Caco-2 (cell line): ENCODE results near the gene EVC2. TPM values are rescaled to one million over a fixed set of nuclear protein-coding genes. Genes with fewer than 3 reads are reported as not detected.

Source experiments
- BruUV-seq: library from RNA; stranded (reverse); fragments of 400-500 nt; replicated peaks from 2 replicates; lab custom pipeline; 2021; lab: Mats Ljungman, UMichigan
- CTCF ChIA-PET: fragments of 300-600 bp; sonication (Branson Sonifier 250); formaldehyde crosslinking; loops from one replicate; lab custom pipeline; 2022; ENCODE audit warnings: antibody characterized with exemption; lab: Charles Lee
- POLR2A ChIA-PET: fragments of 300-600 bp; sonication (Branson Sonifier 250); formaldehyde crosslinking; loops from one replicate; lab custom pipeline; 2022; ENCODE audit warnings: antibody characterized with exemption; lab: Charles Lee
- DNase-seq, 2 experiments: peaks; one replicate each; pipeline versions ENCODE4 v3.0.0 to v3.0.0-alpha.2; 2020 to 2022
- H3K27me3 ChIP-seq: replicated peaks from 2 replicates; pipeline ENCODE4 v1.6.0; 2011; ENCODE audit warnings: low read length; ENCODE audit not compliant: control insufficient read depth, insufficient read depth
- H3K36me3 ChIP-seq: 2 replicates; pipeline ENCODE4 v1.5.1; 2011; ENCODE audit warnings: low read length; ENCODE audit not compliant: control insufficient read depth, insufficient read depth
- H3K4me1 ChIP-seq: fragments of 250-450 bp; sonication (Bioruptor Pico); 2 replicates; pipeline ENCODE4 v1.5.1; 2020; ENCODE audit warnings: mild to moderate bottlenecking
- H3K4me3 ChIP-seq: 2 replicates; pipeline ENCODE4 v1.5.1; 2011; ENCODE audit warnings: low read depth, mild to moderate bottlenecking, control low read depth, low read length
- H3K9me3 ChIP-seq: fragments of 250-450 bp; sonication (Bioruptor Pico); 2 replicates; pipeline ENCODE4 v1.5.1; 2020; ENCODE audit warnings: mild to moderate bottlenecking, moderate library complexity
- H3K27ac Mint-ChIP-seq: one replicate; pipeline ENCODE4 v1.8.0; 2022; ENCODE audit warnings: mixed read lengths; ENCODE audit not compliant: unreplicated experiment
- H3K27me3 Mint-ChIP-seq: one replicate; pipeline ENCODE4 v1.8.0; 2022; ENCODE audit warnings: mixed read lengths; ENCODE audit not compliant: insufficient read depth, unreplicated experiment
- H3K36me3 Mint-ChIP-seq: one replicate; pipeline ENCODE4 v1.8.0; 2022; ENCODE audit warnings: mild to moderate bottlenecking, mixed read lengths; ENCODE audit not compliant: insufficient read depth, unreplicated experiment
- H3K4me1 Mint-ChIP-seq: one replicate; pipeline ENCODE4 v1.8.0; 2022; ENCODE audit warnings: low read depth, mixed read lengths; ENCODE audit not compliant: unreplicated experiment
- H3K4me3 Mint-ChIP-seq: one replicate; pipeline ENCODE4 v1.8.0; 2022; ENCODE audit warnings: mild to moderate bottlenecking, moderate library complexity, mixed read lengths; ENCODE audit not compliant: unreplicated experiment
- H3K9me3 Mint-ChIP-seq: one replicate; pipeline ENCODE4 v1.8.0; 2022; ENCODE audit warnings: mixed read lengths; ENCODE audit not compliant: unreplicated experiment
- intact Hi-C: fragments of 100-400 bp; cut with micrococcal nuclease; formaldehyde crosslinking; loops from one replicate; pipeline ENCODE4 v1.10.0; 2022; ENCODE audit not compliant: unreplicated experiment
- total RNA-seq: library from RNA; stranded (reverse); gene quantifications from 2 replicates; pipeline ENCODE4 v1.2.3, GENCODE V29; 2022
- TF ChIP-seq, protein P1 (sequence below), 2 experiments: fragments of 200-600 bp in 1 of 2; IDR thresholded peaks; 1 replicate in 1 of 2; 2 replicates in 1 of 2; pipeline versions ENCODE4 v1.5.1 to v1.8.0; 2011 to 2022; ENCODE audit warnings: antibody characterized with exemption in 1 of 2, control low read depth in 1 of 2, inconsistent platforms in 1 of 2, low read depth in 1 of 2, low read length in 1 of 2, mild to moderate bottlenecking in 1 of 2, moderate library complexity in 1 of 2; ENCODE audit not compliant: insufficient read depth in 1 of 2, severe bottlenecking in 1 of 2, unreplicated experiment in 1 of 2

The EVC2 gene
- total RNA-seq, 1 experiment from 2014 or later: not detected

DNA sequence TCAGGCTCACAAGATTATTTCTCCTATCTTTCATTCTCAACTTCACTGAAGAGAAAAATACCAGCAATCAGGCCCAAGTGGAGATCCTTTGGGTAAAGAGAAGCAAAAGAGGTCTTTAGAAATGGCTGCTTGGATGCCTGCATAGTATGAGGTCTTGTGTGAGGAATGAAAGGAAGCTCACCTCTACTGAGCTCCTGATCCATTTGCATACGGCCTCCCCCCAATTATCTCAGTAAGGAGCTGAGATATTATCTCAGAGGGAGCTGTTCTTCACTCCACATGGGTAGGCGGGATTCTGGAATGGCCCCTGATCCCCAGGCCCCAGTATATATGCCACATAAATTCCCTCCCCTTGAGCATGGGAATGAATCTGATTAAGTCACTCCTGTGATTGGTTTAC lies 75.8 kb downstream of the EVC2 start:
- H3K27me3 Mint-ChIP-seq: no peaks in the 10 kb centered on the region

DNA sequence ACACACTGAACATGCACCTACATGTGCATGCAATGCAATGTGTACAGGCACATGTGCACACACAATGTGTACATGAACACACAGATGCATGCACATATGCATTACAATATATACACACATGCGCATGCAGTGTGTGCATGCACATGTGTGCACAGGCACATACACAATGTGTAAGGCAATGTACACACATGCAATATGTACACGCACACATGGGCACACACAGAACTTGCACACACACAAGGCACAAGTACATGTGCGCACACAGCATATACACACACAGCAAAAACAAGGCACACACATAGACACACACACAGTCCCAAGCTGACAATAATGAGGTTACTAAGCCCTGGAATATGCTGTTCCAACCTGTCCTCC lies 76.3 kb downstream of the EVC2 start:
- H3K36me3 ChIP-seq: no peaks in the 10 kb centered on the region

More for the DNA sequence above, 75.8 kb downstream of the EVC2 start:
- BruUV-seq: no TSS peak
- Histone ChIP-seq H3K4me3 (no peak overlapping the region), H3K27me3 (no peaks in the 10 kb centered on the region), H3K9me3 (no peaks in the 10 kb centered on the region), H3K36me3 (no peaks in the 10 kb centered on the region), H3K4me1 (no peaks in the 10 kb centered on the region)
- no peak for DNase-seq
- POLR2A ChIA-PET: no interaction called here
- TF ChIP-seq, protein P1, sequence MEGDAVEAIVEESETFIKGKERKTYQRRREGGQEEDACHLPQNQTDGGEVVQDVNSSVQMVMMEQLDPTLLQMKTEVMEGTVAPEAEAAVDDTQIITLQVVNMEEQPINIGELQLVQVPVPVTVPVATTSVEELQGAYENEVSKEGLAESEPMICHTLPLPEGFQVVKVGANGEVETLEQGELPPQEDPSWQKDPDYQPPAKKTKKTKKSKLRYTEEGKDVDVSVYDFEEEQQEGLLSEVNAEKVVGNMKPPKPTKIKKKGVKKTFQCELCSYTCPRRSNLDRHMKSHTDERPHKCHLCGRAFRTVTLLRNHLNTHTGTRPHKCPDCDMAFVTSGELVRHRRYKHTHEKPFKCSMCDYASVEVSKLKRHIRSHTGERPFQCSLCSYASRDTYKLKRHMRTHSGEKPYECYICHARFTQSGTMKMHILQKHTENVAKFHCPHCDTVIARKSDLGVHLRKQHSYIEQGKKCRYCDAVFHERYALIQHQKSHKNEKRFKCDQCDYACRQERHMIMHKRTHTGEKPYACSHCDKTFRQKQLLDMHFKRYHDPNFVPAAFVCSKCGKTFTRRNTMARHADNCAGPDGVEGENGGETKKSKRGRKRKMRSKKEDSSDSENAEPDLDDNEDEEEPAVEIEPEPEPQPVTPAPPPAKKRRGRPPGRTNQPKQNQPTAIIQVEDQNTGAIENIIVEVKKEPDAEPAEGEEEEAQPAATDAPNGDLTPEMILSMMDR (IDR thresholded peaks at IDR 0.05; ENCODE audit: insufficient read depth in 1 of 2, low read depth in 1 of 2, low read length in 1 of 2, severe bottlenecking in 1 of 2, unreplicated experiment in 1 of 2): no peak
- Mint-ChIP-seq H3K36me3 (no peaks in the 10 kb centered on the region), H3K4me3 (no peak overlapping the region), H3K4me1 (no peaks in the 10 kb centered on the region), H3K27ac (no peak overlapping the region), H3K9me3 (no peaks in the 10 kb centered on the region)
- intact Hi-C loops: no loop called here
- CTCF ChIA-PET: no interaction called here

DNA sequence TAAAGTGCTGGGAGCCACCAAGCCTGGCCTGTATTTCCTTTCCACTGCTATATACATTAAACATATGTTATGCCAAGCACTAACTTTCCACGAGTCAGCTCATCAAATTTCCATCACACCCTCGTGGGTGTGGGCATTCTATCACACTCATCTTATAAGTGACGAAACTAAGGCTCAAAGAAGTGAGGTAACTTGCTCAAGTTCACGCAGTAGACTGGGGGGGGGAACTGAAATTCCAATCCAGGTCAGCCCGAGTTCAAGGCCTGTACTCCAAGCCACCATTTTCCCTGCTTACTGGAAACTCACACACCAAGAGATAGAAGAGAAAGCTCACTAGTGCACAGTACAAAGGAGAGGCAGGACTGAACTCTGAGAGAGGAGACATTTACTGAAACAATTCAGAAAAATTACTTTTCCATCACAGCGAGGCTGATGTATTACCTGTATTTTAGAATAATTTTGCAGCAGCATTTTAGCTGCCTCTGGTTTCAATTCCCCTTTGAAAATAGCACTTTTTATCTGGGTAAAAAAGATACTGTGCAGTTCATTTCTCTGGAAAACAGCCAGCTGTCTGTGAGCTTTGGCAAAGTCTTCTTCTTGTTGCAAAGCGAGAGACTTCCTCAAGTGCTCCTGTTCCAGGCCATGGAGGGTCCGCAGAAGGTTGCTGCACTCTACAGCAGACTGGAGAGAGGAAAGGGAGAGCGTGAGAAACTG lies 76.8 kb downstream of the EVC2 start:
- Mint-ChIP-seq H3K36me3 (no peaks in the 10 kb centered on the region), H3K4me1 (no peaks in the 10 kb centered on the region), H3K27me3 (no peaks in the 10 kb centered on the region), H3K4me3 (no peak overlapping the region), H3K27ac (no peak overlapping the region), H3K9me3 (no peaks in the 10 kb centered on the region)
- BruUV-seq: no TSS peak
- POLR2A ChIA-PET: no interaction called here
- Histone ChIP-seq H3K4me3 (no peak overlapping the region), H3K27me3 (no peaks in the 10 kb centered on the region), H3K9me3 (no peaks in the 10 kb centered on the region), H3K36me3 (no peaks in the 10 kb centered on the region), H3K4me1 (no peaks in the 10 kb centered on the region)
- CTCF ChIA-PET: no interaction called here
- TF ChIP-seq, protein P1 (IDR thresholded peaks at IDR 0.05; ENCODE audit: insufficient read depth in 1 of 2, low read depth in 1 of 2, low read length in 1 of 2, severe bottlenecking in 1 of 2, unreplicated experiment in 1 of 2): no peak
- DNase-seq: no peak
- intact Hi-C loops: no loop called here

More for the DNA sequence above, 76.3 kb downstream of the EVC2 start:
- Mint-ChIP-seq H3K27ac (no peak overlapping the region), H3K27me3 (no peaks in the 10 kb centered on the region), H3K9me3 (no peaks in the 10 kb centered on the region), H3K4me3 (no peak overlapping the region), H3K36me3 (no peaks in the 10 kb centered on the region), H3K4me1 (no peaks in the 10 kb centered on the region)
- Histone ChIP-seq H3K9me3 (no peaks in the 10 kb centered on the region), H3K27me3 (no peaks in the 10 kb centered on the region), H3K4me1 (no peaks in the 10 kb centered on the region), H3K4me3 (no peak overlapping the region)
- no peak for DNase-seq
- BruUV-seq: no TSS peak
- TF ChIP-seq, protein P1 (IDR thresholded peaks at IDR 0.05; ENCODE audit: insufficient read depth in 1 of 2, low read depth in 1 of 2, low read length in 1 of 2, severe bottlenecking in 1 of 2, unreplicated experiment in 1 of 2): no peak
- POLR2A ChIA-PET: no interaction called here
- intact Hi-C loops: no loop called here
- CTCF ChIA-PET: no interaction called here
